HuH-7 (cell line): ENCODE results near the gene CRIP1.

Source experiments
- DNase-seq: peaks from one replicate; pipeline ENCODE4 v3.0.0; 2011; ENCODE audit warnings: low spot score

Gene CRIP1

DNA sequence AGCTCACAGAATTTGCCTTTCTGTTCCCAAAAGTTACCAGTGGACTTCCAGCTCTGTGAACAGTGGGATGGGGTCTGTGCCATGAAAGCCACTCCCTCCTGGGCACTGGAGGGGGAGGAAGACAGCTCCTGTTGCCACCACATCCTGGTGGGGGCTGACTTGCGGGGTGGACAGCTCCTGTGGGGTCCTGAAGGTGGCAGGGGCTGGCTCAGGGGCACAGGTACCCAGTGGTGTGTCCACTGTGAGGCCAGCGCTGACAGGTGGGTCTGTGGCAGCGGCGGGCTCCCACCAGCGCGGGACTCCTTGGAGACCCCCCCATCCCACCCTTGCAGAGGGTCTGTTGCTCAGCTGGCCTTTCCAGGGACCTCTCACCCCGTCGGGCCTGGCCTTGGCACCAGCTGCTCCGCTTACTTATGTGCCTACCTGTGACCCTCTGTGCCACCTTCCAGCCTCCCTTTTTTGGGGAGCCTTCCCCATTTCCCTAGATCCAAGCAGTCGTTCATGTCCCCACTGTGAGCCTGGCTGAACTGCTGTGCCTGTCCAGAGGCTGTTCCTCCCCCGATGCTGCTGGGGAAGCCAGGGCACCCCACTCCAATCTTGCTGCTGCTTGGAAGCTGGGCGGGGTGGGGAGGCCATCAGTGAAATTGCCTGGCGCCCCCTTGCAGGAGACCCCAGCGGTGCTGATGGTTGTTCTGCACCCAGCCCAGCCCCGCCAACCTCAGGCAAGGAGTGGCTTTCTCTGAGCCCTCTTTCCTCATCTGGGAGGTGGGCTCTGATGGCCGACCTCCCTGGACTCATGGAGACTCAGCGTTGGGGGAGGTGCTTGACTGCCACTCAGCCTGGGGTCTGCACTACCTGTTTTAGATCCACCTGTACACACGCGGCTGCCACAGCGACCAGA is 6.5 kb downstream of the CRIP1 start:
- no peak for DNase-seq

DNA sequence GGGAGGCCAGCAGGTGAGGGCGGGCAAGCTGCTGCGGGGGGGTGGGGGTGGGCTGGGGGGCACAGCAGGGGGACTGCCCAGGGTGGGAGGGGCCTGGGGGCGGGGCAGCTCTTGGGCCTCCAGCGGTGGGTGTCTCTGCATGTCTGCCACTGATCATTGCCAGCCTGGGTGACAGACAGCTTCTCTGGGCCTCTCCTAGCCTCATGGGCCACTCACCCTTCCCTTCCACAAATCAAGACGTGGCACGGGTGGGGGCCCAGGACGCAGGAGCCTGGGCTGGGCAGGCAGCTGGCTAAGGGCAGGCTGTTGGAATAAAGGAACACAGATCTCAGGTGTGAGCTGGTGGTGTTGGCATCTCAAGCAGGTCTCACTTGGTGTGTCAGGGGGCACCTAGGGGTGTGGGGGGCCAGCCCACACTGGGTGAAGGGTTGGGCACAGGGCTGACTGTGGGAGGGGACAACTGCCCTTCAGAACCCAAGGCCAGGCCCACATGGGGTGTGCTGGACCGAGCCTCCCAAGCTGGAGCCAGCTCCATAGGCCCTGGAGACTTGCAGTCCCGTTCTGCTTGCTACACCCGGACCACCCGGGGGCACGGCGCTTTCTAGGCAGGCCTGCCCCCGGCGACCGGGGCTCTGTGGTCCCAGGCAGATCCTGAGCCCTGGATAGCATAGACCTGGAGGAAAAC is 7.4 kb downstream of the CRIP1 start:
- DNase-seq = no peak

DNA sequence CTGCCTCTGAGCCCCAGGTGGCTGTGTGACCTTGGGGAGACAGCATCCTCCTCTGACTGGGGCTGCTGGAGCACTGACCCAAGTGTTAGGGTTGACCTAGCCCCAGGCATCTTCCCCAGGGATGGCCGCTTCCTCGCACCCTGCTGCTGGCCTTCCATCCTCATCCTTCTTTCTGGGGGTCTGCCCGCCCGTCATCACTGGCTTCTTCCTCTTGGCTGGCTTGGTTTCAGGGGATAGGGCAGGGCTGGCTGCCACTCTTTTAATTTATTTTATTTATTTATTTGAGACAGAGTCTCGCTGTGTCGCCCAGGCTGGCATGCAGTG is 7.9 kb downstream of the CRIP1 start:
- no peak for DNase-seq

DNA sequence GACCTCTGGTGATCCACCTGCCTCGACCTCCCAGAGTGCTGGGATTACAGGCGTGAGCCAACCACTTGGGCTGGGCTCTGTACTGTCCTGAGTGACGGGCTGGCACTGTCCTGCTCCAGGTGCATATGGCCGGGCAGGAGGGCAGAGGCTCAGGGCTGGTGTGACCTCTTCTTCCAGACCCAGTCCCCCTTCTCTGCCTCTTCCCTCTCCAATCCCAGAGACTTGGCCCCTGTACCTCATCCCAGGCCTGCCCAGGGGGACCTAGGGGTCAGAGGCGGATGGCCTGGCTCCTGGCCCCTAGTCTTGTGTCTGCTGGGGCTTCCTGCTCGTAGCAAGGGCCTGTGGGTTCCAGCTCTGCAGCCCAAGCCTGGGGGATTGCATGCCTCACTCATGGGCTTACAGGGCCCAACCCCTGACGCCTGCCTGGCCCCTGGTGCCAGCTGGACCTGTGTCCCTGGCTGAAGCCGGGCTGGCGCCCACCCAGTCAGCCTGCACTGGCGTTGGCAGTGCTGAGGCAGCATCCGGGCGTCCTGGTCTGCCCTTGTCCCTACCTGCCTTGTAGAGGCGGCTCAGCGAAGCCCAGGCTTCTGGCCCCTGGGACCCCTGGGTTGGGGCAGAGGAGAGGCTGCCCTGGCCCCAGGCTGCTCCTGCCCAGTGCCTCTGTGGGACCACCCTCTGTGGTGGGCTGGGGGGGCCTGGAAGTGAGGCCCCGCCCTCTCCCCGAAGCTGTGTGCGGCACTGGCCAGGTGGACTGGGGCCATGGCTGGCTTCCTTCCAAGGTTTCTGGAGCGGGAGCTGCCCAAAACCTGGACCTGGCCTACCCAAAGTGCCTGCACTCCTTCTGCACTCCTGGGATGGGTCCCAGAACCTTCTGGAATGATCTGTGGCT is 8.7 kb downstream of the CRIP1 start:
- no peak for DNase-seq

DNA sequence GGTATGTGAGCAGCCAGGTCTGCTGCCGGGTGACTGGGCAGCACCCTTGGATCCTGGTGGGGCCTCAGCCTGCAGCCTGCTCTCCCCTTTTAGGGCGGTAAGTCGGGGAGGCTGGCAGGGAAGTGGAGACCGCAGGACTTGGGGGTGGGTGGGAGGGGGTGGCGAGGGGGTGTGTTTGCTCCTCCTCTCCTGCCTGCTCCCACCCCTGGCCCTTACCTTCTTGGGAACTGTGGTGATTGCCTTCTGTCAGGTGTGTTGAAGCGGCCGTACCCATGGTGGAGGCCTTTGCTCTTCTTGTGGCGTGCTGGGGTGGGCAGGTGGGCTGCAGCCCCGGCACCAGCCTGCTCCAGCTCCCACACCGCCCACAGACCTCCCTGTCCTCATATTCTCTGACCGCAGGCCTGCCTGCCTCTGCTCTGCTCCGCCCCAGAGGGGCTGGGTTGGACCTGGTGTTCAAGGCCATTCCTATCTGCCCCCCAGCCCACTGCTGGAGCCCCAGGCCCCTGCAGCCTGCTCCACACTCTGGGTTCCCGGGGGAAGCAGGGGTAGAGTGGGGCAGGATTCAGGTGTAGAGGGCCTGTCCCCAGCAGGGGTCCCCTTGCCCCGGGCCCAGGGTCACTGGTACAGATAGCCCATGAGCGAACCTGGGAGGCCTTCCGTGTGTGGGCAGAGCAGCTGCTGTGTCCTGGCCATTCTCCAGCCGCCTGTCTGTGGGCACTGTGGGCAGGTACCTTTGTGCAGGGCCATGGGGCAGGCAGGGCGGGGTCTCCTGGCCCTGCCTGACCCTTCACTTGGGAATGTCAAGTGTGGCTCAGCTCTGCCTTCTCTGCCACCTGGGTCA is 9.5 kb downstream of the CRIP1 start:
- DNase-seq = no peak

DNA sequence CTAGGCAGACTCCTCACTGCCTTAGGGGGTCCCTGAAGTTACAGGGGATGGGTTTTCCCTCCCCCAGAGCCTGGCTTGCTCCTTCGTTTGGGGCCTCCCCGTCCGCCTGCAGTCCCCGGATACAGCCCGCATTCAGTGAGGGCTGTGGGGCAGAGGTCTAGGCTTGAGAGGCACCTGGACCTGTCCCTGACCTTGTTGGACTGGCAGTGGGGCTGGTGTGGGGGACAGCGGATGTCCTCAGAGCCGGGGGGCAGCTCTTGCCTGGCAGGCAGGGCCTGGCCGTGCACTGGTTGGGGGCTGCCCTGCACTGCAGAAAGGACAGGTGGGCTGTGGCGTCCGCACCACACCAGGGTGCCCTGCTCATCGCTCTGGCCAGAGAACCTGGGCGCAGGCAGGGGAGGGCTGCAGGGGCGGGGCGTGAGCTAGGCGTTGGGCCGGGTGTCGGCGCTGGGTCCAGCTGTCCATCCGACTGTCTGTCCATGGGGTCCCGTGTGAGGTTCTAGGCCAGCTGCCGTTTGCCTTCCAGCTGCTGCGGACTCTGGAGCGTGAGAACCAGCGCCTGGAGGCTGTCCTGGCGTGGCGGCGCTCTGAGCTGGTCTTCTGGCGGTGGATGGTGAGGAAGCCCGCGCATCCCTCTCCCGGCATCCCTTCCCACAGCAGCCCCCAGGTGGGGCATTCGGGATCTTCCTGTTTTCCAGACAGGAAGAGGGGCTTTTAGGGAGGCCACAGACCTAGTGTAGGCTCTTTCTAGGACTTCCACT is 10.3 kb downstream of the CRIP1 start:
- no peak for DNase-seq

DNA sequence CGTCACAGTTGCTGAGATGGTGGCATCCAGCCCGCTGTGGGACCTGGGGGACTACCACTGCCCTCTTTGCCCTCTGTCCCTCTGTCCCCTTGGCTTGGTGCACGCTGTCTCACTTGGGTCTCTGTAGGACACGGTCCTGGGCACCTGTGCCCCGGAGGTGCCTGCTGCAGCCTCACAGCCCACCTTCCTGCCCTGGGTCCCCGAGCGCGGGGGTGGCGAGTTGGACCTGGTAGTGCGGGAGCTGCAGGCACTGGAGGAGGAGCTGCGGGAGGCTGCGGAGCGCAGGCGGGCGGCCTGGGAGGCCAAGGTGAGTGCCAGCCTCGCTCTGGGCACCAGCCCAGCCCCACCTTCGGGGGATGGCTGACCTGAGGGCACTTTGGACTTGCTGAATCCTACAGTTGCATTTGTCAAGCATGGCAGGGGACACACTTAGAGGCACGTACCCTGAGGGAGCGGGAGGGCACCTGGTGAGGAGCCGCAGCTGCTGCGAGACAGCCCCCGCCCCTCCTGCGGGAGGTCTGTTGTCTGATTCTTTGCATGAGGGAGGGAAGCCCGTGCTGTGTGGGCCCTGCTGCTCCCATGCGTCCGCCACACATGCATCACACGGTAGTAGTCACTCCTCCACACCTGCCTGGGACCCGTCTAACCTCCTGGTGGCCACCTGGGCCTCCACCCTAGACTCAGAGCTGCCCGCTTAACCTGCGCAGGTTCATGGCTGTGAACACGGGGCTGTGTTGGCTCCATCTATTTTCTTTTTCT is 11.2 kb downstream of the CRIP1 start:
- DNase-seq = no peak

DNA sequence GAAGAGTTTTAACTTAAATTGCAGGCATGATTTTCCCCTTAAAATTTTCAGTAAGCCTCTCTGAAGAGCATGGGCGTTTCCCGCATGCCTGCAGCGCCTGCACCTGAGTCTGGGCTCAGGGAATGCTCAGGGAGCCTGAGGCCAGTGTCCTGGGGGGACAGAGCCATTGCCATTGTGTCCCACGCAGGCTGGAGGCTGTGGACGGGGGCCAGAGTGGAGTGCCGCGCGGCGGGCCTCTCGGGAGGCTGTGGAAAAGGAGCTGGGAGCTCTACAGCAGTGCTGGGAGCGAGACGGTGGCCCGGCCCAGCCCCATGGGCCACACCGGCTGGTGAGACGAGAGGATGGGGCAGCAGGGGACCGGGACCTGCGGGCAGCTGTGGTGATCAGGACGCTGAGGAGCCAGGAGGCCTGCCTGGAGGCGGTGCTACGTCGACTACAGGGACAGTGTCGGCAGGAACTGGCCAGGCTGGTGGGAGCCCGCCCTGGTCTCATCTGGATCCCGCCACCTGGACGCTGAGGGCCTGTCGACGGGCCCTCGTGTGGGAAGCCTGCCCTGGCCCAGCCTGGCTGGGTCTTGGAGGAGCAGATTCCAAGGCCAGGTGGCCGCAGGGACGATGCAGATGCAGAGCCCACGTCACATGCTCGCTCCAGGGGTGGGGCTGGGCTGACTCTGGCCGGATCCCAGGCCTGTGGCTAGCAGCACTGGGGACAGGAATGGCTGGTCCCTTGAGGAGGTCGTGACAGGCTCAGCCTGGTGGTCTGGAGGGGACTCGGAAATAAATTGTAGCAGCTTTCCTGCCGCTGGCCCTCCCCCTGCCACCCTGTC is 12.0 kb downstream of the CRIP1 start:
- DNase-seq = no peak

DNA sequence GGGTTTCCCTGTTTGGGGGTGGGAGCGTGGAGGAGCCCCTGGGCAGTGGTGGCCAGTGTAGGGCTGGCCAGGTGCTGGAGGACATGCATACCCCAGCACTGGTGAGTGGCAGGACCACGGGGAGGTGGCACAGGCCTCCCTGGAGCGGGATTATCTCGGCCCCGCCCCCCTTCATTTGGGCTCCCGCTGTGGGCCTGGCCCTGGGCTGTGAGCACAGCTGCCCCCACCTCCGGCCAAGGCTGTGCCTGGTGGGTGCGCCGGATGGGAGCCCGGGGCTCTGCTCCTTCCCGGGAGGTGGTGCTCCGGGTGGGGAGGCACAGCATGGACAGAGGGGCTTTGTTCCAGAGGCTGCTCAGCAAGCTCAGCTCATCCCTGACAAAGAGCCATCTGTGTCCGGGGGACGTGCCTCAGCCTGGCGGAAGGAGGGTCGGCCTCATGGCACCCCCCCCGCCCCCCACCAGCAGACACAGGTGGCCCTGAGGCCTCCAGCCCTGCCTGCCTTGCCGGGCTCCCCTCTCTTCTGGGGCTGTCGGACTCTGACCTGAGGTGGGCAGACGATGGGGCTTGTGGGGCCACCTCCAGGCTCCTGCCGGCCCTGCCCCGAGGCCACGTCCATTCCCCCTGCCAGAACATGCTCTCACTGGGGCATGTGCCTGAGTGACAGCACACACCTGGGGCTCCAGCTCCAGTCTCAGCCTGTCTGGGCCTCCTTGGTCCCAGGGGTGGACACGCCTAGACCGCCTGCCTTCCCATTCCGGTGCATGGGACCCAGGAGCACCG is 12.8 kb downstream of the CRIP1 start:
- no peak for DNase-seq

DNA sequence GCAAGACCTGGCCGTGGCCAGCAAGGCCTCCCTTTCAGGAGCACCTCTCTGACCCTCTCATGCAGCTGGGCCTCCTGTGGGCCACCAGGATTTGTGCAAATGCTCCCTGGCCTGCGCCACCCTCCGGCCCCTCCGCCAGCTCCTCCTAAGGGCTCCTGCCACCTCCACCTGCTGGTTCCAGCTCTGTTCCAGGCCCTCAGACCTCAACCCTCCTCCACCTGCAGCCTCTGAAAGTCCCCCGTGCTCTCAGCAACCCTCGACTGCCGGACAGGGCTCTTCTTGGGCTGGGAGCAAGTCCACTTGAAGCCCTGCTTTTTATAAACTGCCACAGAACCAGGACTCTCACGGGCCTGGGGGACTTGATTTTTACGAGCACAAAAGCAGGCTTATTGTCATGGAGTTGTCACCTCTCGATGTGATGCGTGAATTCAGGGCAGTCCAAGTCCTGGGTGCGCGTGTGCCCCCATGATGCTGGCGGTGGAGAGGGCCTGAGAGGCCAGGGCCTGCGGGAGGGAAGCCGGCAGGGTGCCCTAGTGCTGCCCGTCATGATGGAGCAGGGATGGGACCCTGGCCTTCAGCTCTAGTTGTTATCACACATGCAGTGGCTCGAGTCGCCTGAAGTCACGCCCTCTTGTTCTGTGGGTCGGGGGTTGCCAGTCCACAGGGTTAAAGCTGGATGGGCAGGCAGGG is 13.5 kb downstream of the CRIP1 start:
- no peak for DNase-seq

DNA sequence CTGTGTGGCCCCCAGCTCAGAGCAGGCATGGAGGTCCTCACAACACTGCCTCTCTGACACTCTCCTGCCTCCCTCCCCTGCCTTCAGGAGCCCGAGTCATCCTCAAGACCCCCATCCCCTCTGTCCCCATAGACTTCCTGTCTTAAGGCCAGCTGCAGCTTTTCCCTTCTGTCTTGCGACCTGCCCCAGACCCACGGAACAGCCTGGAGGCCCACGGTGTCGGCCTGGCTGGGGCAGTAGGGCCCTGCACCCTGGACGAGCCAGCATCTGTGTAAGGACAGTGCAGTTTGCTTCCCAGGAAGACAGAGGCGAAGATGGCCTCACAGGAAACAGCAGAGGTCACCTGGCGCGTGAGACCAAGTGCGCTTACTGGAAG is 14.0 kb downstream of the CRIP1 start:
- no peak for DNase-seq

DNA sequence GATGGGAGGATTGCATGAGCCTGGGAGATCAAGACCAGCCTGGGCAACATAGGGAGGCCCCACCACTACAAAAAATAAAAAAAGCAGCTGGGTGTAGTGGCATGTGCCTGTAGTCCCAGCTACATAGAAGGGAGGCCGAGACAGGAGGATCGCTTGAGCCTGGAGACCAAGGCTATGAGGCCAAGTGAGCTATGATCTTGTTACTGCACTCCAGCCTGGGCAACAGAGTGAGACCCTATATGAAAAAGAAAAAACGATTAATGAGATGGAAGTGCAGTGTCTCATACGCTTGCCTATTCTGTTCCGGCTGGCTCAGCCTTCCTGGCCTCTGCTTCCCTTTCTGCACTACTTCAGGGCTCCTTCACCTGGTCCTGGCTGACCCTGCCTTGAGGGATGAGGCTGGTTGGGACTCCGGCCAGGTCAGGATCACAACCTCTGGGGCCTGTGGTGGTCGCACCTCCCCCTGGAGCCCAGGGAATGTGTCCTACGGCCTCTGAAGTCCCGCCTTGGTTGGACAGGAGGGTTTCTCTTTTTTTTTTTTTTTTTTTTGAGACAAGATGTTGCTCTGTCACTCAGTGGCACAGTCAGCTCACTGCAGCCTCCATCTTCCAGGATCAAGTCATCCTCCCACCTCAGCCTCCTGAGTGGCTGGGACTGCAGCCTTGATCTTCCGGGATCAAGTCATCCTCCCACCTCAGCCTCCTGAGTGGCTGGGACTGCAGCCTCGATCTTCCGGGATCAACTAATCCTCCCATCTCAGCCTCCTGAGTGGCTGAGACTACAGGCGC is 15.0 kb downstream of the CRIP1 start:
- no peak for DNase-seq

DNA sequence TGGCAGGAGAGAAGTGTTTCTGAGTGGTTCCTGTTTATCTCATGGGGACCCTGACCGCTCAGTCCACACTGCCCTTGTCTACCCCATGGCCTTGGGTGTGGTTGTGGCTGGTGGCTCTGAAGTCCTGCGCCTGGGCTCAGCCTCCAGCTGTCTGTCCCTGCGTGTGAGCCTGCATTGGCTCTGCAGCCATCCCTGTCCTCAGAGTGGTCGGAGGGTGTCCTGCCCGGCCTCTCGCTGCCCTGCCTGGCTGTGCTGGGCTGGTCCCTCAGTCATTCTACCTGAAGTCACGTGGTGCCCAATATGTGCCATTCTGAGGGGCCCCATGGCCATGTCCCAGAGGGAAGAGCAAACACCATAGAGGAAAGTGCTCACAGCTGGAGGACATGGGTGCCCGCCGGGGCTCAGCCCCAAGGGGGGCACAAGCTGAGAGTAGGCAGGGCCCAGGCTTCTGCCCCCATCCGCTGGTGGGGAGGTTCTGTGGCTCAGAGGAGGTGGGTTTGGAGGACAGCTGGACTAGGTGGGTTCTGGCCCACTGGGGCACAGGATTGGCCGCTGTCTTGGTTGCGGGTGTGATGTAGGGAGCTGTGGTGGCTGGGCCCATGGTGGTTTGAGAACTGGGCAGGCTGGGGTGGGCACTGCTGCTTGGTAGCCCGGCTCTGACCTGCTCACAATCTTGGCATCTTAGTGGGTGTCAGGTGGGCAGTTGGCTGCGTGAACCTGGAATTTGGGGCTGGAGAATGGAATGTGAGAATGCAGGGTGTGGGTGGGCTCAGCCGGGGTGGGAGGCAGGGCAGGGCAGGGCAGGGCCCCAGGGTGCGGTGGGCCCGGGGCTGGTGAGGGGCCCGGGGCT is 16.0 kb downstream of the CRIP1 start:
- no peak for DNase-seq

DNA sequence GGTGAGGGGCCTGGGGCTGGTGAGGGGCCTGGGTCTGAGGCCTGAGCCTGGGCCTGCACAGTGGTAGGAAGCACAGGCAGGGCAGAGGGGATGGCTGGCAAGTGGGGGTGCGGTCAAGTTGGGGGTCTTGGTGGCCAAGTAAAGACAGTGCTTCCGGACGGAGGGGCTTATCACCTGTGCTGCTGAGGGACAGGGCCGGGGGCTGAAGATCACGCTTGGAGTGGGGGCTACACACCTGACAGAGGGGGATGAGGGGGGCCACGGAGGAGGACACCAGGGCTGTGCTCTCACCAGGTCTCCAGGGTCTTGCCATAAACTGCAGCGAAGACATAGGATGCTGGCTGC is 16.6 kb downstream of the CRIP1 start:
- DNase-seq = no peak

DNA sequence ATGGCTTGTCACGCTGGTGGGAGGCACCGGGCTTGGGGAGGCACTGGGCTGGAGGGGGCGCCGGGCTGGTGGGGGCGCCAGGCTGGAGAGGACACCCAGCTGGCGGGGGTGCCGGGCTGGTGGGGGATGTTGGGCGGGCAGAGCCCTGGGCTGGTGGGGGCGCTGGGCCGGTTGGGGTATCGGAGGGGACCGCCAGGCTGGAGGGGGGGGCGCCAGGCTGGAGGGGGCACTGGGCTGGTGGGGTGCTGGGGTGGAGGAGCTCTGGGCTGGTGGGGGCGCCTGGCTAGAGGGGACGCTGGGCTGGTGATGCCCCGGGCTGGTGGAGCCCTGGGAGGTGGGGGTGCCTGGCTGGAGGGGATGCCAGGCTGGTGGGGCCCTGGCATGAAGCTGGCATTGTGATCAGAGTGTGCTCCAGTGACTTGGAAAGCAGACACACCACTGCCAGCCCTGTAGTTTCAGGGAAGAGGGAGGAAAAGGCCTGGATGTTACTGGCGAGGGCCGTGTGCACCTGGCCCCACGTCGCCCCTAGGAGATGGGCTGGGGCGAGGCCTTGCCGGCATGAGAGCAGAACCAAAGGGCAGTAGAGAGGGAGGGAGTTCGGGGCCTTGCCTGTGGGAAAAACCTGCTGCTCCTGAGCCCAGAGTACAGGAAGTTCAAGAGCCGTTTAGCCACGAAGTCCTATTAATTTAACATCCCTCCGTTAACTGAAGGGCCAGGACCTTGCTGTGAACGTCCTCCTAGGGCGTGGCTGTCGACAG is 17.4 kb downstream of the CRIP1 start:
- no peak for DNase-seq

DNA sequence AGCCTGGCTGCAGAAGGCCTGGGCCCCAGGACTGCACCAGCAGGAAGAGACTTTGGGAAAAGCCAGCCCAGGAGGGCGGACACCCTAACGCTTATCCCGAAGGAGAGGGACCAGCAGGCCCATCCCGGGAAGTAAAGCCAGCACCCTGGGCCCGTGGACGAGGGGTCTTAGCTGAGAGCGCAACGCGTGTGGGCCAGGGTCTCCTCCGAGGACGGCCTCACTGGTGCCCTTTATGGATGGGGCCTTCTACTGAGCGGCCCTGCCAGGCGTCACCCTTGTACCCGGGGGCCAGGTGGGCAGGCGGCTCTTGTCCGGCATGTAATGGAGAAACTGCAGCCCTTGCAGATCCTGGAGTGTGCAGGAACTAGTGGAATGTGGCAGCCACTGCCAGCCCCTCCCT is 18.4 kb downstream of the CRIP1 start:
- DNase-seq = no peak
